GM19452 (cell line): ENCODE measurements around the gene RAD51B.

Experiments used
- ATAC-seq: cut with Tn5 transposase; IDR thresholded peaks from one replicate; pipeline ENCODE4 v1.9.1; 2021; ENCODE audit not compliant: unreplicated experiment

RAD51B gene

GRCh38 chr14:68532496-68532895 is 712.9 kb downstream of the RAD51B start:
- ATAC-seq, result no peak

GRCh38 chr14:68534276-68534675 is 714.7 kb downstream of the RAD51B start:
- no peak for ATAC-seq

GRCh38 chr14:68535404-68536017 is 715.9 kb downstream of the RAD51B start:
- no peak for ATAC-seq

- ATAC-seq, result no peak
Observed at GRCh38 chr14:68536018-68536410, 716.4 kb downstream of the RAD51B start.

GRCh38 chr14:68538639-68539038 is 719.1 kb downstream of the RAD51B start:
- ATAC-seq, result no peak

GRCh38 chr14:68539241-68539737 is 719.7 kb downstream of the RAD51B start:
- ATAC-seq, result no peak

GRCh38 chr14:68539789-68540188 is 720.2 kb downstream of the RAD51B start:
- no peak for ATAC-seq

GRCh38 chr14:68541178-68541896 is 721.8 kb downstream of the RAD51B start:
- no peak for ATAC-seq

GRCh38 chr14:68542346-68542745 is 722.8 kb downstream of the RAD51B start:
- no peak for ATAC-seq

GRCh38 chr14:68543516-68543915 is 723.9 kb downstream of the RAD51B start:
- ATAC-seq, result no peak

GRCh38 chr14:68544081-68544892 is 724.7 kb downstream of the RAD51B start:
- no peak for ATAC-seq

GRCh38 chr14:68546839-68547238 is 727.3 kb downstream of the RAD51B start:
- ATAC-seq, result no peak

GRCh38 chr14:68547305-68548193 is 728.0 kb downstream of the RAD51B start:
- no peak for ATAC-seq

GRCh38 chr14:68548194-68549076 is 728.9 kb downstream of the RAD51B start:
- ATAC-seq, result no peak

- ATAC-seq, result no peak
Observed at GRCh38 chr14:68550338-68550715, 730.7 kb downstream of the RAD51B start.

- no peak for ATAC-seq
Observed at GRCh38 chr14:68551045-68551683, 731.6 kb downstream of the RAD51B start.

- ATAC-seq, result no peak
Observed at GRCh38 chr14:68552075-68552474, 732.5 kb downstream of the RAD51B start.

- no peak for ATAC-seq
Observed at GRCh38 chr14:68552602-68553001, 733.0 kb downstream of the RAD51B start.

- no peak for ATAC-seq
Observed at GRCh38 chr14:68553311-68553710, 733.7 kb downstream of the RAD51B start.
